GM04503 (cell line): ENCODE results near the gene PROSER3.

Experiments
- DNase-seq: peaks from one replicate; pipeline ENCODE4 v3.0.0-alpha.2; 2012; ENCODE audit warnings: low read depth

The PROSER3 gene

GRCh38 chr19:35777961-35778360, 20.0 kb downstream of the PROSER3 start:
- no peak for DNase-seq

- no peak for DNase-seq
Measured at GRCh38 chr19:35779033-35779432, 21.1 kb downstream of the PROSER3 start.

DNA sequence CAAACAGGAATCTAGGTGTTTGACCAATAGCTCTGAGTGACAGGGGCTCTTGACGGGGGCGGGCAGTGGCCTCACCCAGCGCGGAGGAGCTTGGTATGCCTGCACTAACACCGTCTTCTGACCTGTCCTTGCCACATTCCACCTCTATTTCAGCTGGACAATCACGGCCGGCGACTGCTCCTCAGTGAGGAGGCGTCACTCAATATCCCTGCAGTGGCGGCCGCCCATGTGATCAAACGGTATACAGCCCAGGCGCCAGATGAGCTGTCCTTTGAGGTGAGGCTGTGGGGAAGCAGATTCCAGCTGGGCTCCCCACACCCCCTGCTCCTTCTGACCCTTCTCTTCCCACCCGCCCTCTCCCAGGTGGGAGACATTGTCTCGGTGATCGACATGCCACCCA, 22.1 kb downstream of the PROSER3 start:
- DNase-seq: no peak

GRCh38 chr19:35780717-35781116, 22.7 kb downstream of the PROSER3 start:
- DNase-seq: no peak

DNA sequence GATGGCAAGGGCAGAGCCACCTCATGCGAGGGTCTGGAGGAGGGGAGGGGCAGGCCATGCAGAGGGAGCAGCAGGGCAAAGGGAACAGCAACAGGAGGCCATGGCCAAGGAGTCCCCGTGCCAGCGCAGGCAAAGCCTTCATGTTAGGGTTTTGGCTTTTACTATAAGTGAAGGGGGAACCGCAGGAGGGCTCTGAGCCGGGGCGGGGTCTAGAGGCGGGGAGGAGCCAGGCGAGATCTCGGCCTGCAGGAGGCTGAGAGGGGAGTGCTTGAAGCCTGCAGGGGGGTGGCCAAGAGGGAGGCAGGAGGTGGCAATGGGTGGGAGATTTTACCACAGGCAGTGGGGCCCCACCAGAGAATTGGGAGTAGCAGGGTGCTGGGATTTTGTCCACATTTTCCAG, 23.7 kb downstream of the PROSER3 start:
- no peak for DNase-seq

- no peak for DNase-seq
Measured at GRCh38 chr19:35782589-35782988, 24.6 kb downstream of the PROSER3 start.

- DNase-seq: no peak
Measured at GRCh38 chr19:35783469-35784434, 25.8 kb downstream of the PROSER3 start.

DNA sequence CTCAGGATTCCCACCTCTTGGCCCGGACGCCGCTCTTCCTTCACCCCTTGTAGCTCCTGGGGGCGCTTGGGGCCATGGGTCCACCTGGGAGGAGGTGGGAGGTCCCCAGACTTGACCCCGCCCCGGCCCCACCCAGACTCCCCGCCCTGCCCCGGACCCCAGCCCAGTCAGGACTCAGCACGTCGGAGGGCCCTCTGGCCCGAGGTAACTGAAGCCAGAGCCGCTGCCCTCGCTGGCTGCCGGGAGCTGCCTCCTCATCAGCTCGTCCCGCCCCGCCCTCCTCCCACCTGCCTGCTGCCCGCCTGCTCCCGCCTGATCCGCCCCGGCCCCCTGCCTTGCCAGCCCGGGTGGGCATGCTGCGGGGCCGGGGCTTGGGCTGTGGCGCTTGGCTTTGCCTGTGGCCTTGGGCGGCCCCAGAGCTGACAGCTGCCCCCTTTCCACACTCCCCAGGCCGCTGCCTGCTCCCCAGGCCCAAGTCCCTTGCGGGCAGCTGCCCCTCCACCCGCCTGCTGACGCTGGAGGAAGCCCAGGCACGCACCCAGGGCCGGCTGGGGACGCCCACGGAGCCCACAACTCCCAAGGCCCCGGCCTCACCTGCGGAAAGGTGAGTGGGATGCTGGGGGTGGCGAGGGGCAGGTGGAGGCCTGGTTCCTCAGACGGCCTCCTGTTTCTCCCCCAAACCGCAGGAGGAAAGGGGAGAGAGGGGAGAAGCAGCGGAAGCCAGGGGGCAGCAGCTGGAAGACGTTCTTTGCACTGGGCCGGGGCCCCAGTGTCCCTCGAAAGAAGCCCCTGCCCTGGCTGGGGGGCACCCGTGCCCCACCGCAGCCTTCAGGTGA, 26.7 kb downstream of the PROSER3 start:
- no peak for DNase-seq

- DNase-seq: no peak
Measured at GRCh38 chr19:35785339-35785627, 27.3 kb downstream of the PROSER3 start.

- no peak for DNase-seq
Measured at GRCh38 chr19:35786299-35787160, 28.6 kb downstream of the PROSER3 start.

DNA sequence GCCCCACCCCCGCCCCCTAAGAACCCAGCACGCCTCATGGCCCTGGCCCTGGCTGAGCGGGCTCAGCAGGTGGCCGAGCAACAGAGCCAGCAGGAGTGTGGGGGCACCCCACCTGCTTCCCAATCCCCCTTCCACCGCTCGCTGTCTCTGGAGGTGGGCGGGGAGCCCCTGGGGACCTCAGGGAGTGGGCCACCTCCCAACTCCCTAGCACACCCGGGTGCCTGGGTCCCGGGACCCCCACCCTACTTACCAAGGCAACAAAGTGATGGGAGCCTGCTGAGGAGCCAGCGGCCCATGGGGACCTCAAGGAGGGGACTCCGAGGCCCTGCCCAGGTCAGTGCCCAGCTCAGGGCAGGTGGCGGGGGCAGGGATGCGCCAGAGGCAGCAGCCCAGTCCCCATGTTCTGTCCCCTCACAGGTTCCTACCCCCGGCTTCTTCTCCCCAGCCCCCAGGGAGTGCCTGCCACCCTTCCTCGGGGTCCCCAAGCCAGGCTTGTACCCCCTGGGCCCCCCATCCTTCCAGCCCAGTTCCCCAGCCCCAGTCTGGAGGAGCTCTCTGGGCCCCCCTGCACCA, 29.3 kb downstream of the PROSER3 start:
- no peak for DNase-seq

DNA sequence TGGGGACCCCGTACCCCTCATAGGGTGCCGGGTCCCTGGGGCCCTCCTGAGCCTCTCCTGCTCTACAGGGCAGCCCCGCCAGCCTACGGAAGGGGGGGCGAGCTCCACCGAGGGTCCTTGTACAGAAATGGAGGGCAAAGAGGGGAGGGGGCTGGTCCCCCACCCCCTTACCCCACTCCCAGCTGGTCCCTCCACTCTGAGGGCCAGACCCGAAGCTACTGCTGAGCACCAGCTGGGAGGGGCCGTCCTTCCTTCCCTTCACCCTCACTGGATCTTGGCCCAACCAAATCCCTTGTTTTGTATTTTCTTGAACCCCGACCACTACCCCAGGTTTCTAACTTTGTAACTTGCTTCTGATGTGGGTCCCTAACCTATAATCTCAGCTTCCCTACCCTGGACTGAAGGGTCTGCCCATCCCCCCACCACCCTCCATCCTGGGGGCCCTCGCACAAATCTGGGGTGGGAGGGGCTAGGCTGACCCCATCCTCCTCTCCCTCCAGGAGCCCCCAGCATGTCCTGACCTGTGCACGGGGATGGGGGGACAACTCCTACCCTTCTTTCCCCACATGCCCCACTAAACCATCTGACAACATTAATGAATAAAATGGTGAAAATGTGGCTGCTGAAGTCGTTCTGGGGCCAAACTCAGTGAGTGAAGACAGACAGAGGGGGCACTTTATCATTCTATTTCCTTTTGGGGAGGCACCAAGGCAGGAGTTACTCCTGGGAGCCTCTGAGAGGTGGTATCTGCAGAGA, 30.4 kb downstream of the PROSER3 start:
- no peak for DNase-seq

DNA sequence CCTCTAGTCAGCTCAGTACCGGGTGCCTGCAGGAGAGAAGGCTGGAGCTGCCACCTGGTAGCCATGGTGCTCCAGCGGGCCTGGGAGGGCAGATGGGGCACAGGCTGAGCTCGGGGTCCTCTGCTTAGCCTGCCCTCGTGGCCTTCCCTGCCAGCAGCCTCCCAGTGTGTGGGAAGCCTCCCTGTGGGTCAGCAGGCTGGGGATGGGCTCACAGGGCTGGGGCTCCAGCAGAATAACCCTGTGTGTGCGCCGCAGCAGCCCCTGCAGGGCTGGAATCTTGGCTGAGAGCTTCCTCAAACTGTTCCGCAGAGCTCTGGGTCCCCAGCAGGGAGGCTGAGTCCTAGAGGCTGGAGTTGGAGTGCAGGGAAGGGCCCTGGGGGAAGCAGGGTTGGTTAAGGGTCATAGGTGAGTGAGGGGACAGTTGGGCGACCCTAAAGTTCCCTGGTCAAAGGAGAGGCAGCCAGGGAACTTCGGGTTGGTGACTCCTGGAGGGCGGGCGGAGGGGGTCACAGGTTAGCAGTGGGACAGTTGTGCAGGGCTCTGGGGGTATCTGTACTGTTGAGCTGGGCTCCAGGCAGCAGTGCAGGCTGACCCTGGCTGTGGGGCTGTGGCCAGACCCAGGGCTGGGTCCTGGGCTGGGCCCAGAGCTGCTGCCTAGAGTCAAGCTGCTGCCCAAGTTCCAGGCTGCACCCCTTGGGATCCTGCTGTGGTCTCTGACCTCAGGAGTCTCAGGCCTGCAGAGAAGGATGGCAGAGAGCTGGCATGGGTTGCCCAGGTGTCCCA, 31.4 kb downstream of the PROSER3 start:
- DNase-seq: no peak

DNA sequence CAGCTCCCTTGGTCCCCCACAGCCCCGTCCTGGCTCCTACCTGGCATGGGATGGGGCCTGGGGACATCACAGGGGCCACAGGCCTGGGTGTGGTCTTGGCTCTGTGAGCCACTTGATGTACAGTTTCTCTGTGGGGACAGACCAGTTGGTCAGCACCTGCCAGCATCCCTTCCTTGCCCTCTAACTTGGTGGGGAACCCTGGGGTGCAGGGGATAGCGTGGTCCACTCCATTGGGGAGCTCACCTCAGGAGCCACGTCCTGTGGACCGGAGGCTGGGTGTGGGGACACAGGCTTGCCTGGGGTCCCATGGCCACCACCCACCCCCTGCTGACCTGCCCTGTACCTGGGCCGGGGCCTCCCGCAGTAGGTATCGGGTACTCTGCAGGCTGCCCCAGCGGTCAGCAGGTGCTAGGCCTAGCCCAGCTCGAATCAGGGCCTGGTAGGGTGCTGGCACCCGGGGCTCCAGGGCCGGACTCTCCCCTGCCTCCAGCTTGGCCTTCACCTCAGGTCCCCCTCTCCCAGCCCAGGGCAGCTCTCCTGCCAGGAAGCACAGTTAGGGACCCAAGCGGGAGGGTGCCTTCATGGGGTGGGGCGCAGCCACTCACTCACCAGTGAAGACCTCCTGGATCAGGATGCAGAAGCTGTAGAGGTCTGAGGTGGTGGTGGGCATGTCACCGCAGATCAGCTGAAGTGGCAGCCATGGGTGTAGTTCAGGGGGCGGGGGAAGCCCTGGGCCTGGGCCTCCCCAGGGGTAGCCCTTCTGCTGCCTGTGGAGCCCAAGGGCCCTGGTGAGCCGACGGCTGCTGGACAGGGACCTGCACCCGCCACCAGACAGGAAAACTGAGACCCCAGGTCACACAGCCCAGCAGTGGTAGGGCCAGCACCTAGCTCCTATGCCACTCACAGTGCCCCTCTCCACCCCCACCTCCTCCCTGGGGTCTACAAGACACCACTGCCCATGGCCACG, 32.3 kb downstream of the PROSER3 start:
- DNase-seq: no peak

GRCh38 chr19:35790981-35791813, 33.2 kb downstream of the PROSER3 start:
- no peak for DNase-seq

GRCh38 chr19:35791814-35792279, 33.9 kb downstream of the PROSER3 start:
- DNase-seq: no peak

- DNase-seq: no peak
Measured at GRCh38 chr19:35792312-35792711, 34.3 kb downstream of the PROSER3 start.

DNA sequence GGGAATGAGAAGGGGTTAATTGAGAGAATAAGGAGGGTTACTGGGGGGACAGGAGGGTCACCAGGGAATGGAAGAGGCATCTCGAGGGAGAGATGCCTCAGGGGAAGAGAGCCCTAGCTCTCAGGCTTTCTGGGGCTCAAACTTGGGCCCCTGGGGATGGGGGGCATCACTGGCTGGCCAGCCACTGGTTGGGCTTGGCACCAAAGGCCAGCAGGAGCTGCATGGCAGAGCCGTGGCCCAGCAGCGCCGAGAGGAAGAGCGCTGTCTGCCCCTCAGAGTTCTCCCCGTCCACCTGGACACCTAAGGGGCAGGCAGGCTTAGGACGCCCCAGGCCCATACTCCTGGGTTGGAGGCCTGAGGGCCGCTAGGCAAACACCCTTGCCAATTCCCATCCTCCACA, 34.9 kb downstream of the PROSER3 start:
- DNase-seq: no peak
